HFF-Myc (cell line): ENCODE measurements around the gene TSC22D2.

Experiments
- DNase-seq: peaks from one replicate; pipeline ENCODE4 v3.0.0-alpha.2; 2011; ENCODE audit warnings: low read depth; ENCODE audit errors: extremely low read depth
- H3K4me3 ChIP-seq: replicated peaks from 2 replicates; pipeline ENCODE4 v1.5.1; 2011; ENCODE audit warnings: low read depth, mild to moderate bottlenecking, control low read depth, low read length
- TF ChIP-seq, protein P1 (sequence below): IDR thresholded peaks from 2 replicates; pipeline ENCODE4 v1.5.1; 2012; ENCODE audit warnings: mild to moderate bottlenecking, low read depth, low read length, control low read depth; ENCODE audit errors: missing control alignments

The TSC22D2 gene

DNA sequence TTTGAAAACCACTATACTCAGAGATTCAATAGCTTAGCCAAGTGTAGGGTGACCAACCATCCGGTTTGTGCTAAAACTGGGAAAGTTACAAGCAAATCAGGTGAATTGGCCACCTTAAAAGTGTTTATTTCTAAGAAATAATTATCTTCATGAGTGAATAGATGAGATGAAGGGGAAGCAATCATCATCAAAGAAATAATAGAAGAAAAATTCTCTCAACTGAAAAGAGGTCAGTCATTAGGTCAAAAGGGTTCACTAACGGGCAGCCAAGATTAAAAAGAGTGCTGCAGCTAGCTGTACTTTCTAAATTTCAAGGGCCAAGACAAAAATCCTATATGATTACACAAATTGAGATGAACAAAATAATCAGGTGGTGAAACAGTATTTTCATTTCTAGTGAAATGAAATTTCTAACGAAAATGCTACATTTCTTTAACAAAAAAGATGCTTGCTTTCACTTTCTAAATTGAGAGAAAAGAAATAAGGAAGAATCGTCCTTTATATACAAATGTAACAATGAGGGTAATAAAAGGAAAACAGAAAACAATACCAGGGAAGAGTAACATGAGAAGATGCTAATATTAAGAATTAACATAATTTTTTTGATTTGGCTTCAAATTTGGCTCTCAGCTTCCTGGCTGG lies 34.7 kb upstream of the TSC22D2 start:
- TF ChIP-seq, protein P1, sequence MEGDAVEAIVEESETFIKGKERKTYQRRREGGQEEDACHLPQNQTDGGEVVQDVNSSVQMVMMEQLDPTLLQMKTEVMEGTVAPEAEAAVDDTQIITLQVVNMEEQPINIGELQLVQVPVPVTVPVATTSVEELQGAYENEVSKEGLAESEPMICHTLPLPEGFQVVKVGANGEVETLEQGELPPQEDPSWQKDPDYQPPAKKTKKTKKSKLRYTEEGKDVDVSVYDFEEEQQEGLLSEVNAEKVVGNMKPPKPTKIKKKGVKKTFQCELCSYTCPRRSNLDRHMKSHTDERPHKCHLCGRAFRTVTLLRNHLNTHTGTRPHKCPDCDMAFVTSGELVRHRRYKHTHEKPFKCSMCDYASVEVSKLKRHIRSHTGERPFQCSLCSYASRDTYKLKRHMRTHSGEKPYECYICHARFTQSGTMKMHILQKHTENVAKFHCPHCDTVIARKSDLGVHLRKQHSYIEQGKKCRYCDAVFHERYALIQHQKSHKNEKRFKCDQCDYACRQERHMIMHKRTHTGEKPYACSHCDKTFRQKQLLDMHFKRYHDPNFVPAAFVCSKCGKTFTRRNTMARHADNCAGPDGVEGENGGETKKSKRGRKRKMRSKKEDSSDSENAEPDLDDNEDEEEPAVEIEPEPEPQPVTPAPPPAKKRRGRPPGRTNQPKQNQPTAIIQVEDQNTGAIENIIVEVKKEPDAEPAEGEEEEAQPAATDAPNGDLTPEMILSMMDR: no peak
- no peak overlapping the region for H3K4me3 ChIP-seq
- no peak for DNase-seq

DNA sequence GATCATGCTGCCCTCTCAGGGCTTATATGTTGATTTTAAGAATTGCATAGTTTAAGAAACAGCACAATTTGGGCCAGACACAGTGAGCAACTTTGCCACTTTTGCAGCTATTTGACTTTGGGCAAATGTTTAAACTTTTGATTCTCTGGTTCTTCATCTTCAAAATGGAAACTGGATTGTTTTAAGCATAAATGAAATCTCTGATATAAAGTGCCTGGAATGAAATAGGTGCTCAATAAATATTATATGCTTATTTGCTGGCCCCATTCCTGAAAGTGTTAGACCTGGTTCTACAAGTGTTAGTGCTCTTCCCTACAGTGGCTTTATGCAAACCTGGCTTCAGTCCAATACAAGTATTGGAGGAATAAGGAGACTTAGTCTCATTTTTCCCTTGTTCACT lies 33.1 kb upstream of the TSC22D2 start:
- DNase-seq: no peak
- TF ChIP-seq, protein P1: no peak
- no peak overlapping the region for H3K4me3 ChIP-seq

DNA sequence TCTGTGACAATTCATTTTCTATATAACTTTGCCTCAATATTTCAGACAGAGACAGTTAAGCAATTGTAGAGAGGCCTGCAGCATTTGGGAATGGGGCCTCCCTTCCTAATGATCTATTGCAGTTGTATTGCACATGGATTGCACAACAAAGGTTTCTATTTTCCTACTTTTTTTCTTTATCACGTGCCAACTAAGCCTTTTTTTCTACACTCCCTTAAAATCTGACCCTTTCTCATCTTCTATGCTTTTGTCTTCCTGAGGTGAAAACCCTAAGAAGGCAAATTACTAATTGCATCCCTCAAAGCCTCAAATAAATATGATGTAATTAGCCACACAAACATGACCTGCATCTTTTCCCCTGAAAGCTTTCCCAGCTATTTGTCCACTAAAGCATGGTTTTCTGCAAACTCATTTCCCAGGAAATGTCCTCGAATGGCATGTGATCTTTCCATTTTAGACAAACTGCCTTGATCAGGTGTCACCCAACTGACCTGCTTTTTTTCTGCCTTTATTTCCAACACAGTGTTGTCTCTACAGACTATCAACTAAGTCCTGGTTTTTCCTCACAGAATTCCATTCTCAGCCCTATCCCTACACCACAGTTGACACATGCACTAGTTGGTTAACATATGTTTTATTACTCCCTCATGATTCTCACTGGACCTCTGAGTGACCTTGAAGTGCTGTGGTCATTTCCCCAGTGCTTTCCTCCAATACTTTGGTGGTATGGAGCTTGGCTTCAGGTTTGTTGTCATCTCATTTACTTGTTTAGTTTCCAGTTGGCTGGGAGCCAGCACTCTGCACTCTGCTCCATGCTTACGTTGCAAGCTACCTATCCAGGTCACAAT lies 31.9 kb upstream of the TSC22D2 start:
- H3K4me3 ChIP-seq: no peak overlapping the region
- TF ChIP-seq, protein P1: no peak
- no peak for DNase-seq

DNA sequence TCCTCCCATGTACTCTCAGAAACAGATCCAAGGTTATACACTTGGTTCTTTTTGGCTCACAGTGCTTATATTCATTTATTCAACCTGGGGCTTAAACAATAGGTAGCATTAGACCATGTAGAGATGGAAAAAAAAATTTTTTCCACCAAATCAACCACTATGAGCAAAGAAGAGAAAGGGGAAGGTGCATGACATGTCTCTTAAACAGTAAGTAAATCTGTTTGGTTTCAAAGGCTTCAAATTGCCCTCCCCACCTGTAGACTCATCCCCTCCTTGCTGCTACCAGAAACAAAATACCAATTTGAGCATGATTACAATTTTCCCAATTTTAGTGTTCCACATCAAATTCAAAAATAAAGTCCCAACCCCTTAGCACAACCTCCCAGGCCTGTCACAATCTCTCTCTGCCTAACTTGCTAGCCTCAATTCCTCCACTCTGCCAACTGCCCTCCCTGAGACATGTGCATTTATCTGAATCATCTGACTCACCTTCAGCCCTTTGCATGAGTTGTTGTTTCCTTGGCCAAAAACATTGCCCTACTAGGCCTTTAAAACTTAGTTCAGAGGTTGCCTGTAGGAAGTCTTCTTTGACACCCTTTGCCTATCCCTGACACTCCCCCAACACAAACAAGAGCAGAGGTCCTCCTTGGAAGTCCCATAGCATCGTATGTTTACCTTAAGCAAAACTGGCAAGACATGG lies 30.3 kb upstream of the TSC22D2 start:
- no peak for DNase-seq
- no peak overlapping the region for H3K4me3 ChIP-seq
- TF ChIP-seq, protein P1: no peak

DNA sequence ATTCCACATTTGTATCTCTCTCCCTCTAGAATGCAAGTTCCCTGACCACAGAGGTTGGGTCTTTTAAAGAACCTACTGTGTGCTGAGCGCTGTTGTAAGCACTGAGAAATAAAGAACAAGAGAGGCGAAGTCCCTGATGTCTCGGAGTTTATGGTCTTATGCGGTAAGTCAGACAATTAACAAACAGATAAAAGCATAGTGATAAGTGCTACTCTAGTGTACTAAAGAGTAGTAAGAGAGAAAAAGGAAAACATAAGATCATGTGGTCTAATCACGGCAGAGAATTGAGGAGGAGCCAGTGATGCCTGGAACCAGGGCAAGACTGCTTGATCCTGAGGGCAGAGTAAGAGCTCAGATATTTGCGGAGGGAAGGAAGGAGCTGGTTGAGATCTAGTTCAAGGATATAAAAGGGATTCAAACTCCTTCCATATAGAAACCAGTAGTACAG lies 29.8 kb upstream of the TSC22D2 start:
- no peak for DNase-seq
- H3K4me3 ChIP-seq: no peak overlapping the region
- TF ChIP-seq, protein P1: no peak

DNA sequence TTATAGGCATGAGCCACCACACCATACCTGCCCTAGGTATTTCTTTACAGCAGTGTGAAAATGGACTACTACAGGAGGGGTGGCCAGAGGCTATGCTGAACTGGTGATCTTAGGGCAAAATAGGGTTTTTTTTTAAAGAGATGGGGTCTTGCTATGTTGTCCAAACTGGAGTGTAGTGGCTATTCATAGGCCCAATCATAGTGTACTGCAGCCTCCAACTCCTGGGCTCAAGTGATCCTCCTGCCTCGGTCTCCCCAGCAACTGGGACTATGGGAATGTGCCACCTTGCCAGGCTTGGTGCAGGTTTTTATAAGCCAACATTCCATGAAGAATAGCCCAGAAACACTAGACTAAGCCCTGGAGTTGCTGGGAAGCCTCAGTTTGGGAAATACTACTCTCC lies 28.6 kb upstream of the TSC22D2 start:
- no peak overlapping the region for H3K4me3 ChIP-seq
- DNase-seq: no peak
- TF ChIP-seq, protein P1: no peak
